ENCODE measurements around the gene OR13A1.
"Not testable (repeated sequence)": the region's sequence is repeated elsewhere in the genome, so short reads cannot be mapped to it uniquely, and the experiment has no call there.

Gene OR13A1

DNA sequence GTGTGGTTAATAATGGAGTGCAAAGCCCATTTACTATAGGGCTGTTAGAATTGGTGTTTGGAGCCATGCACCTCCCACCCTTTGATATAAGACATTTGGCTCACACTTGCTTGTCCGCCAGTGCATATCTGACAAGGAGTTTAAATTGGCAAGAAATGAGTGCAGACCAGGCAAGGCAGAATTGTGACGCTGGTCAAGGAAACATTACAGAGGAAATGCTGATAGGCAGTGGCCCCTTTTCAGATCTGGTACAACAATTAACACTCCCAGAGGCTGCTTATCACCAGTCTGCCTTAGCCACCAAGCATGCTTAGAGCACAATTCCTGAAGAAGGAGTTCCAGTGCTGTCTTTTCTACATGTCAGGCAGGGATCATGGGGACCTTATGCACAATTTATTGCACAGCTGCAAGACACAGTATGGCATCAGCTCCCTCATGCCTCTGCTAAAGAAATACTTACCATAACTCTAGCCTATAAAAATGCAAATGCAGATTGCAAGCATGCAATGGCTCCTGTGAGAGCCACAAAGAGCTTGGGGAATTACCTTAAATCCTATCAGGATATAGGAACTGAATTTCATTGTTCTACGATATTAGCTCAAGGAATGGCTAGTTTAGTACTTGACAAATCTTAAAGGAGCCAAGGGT is 35.2 kb downstream of the OR13A1 start:
- no peak for DNase-seq (ENCODE audit: low read depth in 2 of 2)

GRCh38 chr10:45279682-45280081 is 35.7 kb downstream of the OR13A1 start:
- DNase-seq (ENCODE audit: low read depth in 2 of 2): no peak

- DNase-seq (ENCODE audit: low read depth in 2 of 2): no peak
These were observed 36.4 kb downstream of the OR13A1 start for GRCh38 chr10:45278860-45279498.

- not testable (repeated sequence) for DNase-seq (ENCODE audit: low read depth in 2 of 2)
These were observed 39.3 kb downstream of the OR13A1 start for GRCh38 chr10:45276146-45276545.

DNA sequence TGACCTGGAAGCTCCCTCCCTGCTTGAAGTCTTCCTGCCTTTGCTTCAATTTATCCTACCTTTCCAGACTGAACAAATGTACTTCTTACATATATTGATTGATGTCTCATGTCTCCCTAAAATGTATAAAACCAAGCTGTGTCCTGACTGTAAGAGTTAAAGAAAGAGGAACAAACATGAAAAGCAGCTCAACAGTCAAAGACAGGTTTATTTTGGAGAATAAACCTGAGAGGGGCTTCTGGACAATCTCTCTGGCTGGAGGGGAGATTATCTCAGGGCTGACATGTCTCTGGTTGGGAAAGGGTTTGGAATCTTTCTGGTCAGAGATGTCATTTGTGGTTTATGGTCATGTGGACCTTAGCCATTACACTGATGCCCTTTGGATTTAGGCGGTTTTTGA is 41.0 kb downstream of the OR13A1 start:
- DNase-seq (ENCODE audit: low read depth in 2 of 2): no peak

DNA sequence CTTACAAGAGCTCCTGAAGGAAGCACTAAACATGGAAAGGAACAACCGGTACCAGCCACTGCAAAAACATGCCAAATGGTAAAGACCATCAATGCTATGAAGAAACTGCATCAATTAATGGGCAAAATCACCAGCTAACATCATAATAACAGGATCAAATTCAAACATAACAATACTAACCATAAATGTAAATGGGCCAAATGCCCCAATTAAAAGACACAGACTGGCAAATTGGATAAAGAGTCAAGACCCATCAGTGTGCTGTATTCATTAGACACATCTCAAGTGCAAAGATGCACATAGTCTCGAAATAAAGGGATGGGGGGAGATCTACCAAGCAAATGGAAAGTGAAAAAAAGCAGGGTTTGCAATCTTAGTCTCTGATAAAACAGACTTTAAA is 47.6 kb downstream of the OR13A1 start:
- DNase-seq (ENCODE audit: low read depth in 2 of 2): not testable (repeated sequence)

- DNase-seq (ENCODE audit: low read depth in 2 of 2): no peak
These were observed 49.4 kb downstream of the OR13A1 start for GRCh38 chr10:45265996-45266395.

DNA sequence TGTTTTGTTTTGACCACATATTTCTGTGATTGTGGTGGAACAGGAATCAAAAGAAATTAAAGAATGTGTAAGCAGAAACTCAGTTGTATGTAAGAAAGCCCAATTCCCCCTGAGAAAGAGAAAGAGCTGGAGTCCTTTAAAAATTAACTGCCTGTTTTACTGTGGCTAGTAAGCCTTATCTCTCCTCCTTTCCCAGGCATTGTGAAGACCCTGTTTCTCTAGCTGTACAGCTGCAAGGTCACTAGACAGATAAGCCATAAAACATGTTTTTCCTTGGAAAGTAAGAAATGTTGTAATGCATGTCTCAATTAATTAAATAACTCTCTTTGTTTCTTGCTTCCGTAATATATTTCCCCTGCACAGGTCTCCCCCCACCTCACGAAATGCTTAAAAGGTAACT is 53.5 kb downstream of the OR13A1 start:
- DNase-seq (ENCODE audit: low read depth in 2 of 2): no peak

- no peak for DNase-seq (ENCODE audit: low read depth in 2 of 2)
These were observed 54.1 kb downstream of the OR13A1 start for GRCh38 chr10:45261243-45261775.

- not testable (repeated sequence) for DNase-seq (ENCODE audit: low read depth in 2 of 2)
These were observed 54.8 kb downstream of the OR13A1 start for GRCh38 chr10:45260635-45261034.

GRCh38 chr10:45259786-45260495 is 55.5 kb downstream of the OR13A1 start:
- not testable (repeated sequence) for DNase-seq (ENCODE audit: low read depth in 2 of 2)

- no peak for DNase-seq (ENCODE audit: low read depth in 2 of 2)
These were observed 57.8 kb downstream of the OR13A1 start for GRCh38 chr10:45257600-45257999.

DNA sequence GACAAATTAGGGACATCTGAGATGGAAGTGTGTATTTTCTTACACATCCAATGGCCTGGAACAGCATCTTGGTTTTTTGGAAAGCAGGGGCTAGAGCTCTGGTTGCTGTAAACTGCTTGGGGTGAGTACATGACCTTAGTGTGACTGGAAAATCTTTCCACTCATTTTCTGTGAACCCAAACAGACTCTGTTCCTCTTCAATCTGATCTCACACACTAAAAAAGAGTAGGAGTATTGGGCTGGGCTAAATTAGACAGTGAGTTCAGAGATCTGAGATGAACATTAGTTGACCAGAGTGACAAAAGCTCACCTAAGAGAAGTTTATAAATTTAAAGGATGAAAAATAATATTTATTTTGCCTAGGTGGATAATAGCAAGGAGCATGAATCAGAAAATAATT is 59.2 kb downstream of the OR13A1 start:
- no peak for DNase-seq (ENCODE audit: low read depth in 2 of 2)

- no peak for DNase-seq (ENCODE audit: low read depth in 2 of 2)
These were observed 59.7 kb downstream of the OR13A1 start for GRCh38 chr10:45255706-45256105.

GRCh38 chr10:45254892-45255291 is 60.5 kb downstream of the OR13A1 start:
- no peak for DNase-seq (ENCODE audit: low read depth in 2 of 2)

DNA sequence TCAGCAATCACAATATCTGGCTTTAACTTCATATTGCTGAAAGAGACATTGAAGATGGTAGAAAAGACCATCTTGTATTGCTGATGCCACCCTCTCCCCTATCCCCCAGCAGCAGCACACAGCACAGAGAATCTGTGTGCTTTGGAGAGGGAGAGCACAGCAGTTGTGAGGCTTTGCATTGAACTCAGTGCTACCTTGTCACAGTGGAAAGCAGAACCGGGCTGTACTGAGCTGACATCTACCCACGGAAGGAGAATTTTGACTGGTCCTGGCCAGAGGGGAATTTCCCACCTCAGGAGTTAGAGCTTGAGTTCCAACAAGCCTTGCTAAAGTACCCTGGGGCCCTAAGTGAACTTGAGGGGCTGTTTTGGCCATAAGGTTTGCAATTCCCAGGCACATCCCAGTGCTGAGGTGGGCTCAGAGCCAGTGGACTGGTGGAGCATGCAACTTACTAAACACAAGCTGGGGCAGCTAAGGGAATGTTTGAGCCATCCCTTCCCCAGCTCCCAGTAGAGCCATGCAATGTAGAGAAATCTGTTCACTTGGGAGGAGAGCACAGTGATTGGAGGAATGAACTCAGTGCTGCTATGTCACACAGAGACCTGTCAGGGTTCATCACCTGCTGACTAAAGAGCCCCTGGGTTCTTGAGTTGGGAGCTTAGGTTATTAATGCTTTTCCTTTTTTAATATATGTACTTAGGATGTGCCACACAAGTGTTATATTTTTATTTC is 62.1 kb downstream of the OR13A1 start:
- no peak for DNase-seq (ENCODE audit: low read depth in 2 of 2)
